CD4-positive, alpha-beta T cell treated with Interleukin-15 for 4 hours (primary cell): ENCODE data around the gene SCLT1.

Experiments
- DNase-seq: peaks from one replicate; pipeline ENCODE4 v3.0.0-alpha.2; 2020; ENCODE audit warnings: low spot score

The SCLT1 gene

DNA sequence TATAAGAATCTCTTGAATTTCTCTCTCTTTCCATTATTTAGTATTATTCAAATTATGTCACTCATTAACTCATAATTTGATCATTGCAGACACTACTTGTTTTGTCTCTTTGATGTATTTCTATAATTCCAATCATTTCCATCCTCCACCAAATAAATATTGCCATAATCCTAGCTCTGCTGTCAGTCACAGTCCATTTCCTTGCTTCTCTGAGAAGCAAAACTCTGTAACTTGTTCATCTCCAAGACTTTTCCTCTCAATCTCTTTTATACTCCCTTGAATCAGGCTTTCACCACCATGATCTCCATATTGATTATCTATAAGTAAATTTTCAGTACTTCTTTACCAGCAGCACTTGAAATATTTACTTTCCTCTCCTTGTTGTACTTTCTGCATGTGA is 135.9 kb downstream of the SCLT1 start:
- no peak for DNase-seq

DNA sequence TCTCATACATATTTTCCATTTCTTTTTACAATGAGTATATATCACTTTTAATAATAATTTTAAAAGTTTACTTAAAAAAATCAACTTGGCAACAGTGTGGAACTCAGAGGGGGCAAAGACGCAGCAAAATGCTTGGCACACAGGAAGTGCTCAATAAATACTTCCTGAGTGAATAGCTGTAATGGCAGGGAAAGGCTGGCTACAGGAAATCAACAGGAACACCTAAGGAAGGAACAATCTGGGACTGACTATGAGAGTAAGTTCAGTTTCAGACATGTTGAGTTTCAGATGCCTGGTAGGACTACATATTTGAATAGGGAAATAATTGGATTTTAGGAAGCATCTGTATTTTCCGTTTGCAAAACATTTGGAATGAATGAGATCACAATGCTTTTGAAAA is 137.6 kb downstream of the SCLT1 start:
- no peak for DNase-seq

DNA sequence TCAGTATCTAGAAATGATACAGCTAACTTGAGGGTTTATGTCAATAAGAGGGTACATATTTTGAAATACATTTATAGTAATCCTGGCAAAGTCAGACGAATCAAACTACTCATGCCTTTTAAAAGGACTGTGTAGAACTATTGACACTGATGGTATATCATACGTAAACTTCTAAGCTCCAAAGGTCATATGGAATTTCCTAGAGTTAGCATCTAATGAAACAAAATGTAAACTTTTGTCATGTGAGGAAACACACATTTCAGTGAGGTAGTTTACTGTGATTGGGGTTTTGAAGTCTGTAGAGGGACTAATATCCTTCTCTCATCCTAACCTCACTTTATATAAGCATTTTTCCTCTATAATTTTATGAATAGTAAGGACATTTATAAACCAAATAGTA is 138.4 kb downstream of the SCLT1 start:
- DNase-seq, result no peak

DNA sequence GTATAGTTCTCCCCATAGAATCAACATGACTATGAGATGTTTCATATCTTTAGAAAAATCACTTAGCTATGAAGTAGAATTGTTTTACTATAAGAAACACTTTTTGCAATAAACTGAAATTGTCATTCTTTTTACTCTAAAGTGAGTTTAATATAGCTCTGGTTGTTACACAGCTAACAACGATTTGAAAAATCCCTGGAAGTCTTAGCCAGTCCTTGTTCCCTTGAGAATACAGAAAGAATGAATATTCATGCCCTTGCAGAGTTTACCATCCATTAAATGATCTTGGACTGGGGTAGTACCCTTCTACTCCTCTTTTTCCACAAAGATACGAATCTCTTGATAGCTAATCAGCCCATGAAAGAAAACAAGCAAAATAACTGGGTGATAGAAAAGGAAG is 142.0 kb downstream of the SCLT1 start:
- no peak for DNase-seq

DNA sequence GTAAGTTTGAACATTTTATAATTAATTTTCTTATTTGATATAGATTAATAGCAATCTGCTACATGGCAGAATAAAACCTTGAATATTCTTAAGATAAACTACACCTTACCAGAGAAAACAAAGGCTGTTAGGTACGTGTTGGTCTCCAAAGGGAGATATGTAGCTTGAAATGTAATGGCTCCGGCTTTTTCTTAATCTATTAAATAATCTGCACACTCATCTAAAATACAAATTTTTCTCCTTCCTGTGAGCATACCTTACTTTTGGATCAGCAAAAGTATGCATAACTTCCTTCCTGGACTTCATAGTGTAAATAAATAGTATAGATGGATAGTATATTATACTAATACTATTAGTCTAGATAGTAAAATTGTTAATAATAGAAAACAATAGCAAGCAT is 142.5 kb downstream of the SCLT1 start:
- no peak for DNase-seq

DNA sequence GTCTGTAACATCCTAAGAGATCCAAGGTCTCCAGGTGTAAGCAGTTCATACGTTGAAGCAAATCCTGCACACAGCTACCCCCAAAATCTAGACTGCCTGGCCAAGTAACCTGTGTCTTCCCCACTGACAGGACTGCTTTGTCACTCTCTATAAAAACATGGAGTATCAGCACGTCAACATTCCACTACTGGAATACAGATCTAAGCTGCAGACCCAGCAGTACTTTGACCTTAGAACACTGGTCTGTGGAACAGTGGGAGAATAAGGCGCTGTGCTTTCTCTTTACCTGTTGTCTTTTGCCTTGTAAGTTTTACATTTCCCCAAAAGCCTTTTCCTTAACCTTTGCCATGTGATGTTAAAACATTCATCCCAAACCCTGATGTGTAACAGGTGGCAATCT is 146.4 kb downstream of the SCLT1 start:
- no peak for DNase-seq

DNA sequence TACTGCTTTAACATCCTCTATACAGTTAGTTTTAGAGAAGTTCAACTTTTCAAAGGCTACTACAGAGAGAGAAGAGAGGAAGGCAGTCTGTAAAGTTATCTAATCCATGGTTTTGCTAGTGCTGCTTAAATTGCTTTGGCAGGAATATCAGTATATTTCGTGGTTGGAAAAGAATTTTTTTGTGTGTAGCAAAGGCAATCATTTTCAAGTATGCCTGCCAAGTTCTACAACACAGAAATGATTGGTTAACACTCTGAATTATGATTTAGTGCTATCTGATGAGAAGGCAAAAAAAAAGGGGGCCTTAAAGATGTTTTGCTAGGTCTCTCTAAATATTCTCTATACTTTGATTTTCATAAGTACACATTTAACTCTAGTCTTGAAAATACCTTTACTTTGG is 150.7 kb downstream of the SCLT1 start:
- DNase-seq, result no peak

DNA sequence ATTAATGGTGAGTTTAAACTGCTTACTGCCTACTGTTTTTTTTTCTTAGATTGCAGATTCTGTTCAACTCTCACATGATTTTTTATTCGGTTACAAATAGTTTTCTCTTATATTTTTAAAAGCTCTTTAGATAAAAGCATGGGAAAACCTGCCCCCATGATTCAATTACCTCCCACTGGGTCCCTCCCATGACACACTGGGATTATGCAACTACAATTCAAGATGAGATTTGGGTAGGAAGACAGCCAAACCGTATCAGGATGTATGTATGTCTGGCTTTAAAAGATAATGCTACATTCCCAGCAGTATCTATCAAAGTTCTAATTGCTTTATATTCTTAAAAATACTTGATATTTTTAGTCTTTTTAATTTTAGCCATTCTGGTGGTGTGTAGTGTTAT is 152.4 kb downstream of the SCLT1 start:
- DNase-seq, result no peak

DNA sequence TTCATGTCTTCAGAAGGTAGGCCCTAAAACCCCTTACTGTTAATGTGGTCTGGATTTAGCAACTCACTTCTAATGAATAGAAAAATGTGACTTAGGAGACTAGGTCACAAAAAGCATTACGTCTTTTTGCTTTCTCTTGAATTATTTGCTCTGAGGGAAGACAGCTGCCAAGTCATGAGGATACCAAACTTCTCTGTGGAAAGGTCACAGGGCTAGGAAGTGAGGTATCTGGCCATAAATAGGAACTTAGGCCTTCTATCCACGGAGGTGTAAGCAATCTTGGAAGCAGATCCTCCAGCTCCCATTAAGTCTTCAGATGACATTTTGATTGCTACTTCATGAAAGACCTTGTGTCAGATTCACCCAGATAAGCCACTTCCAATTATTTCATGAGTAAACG is 163.3 kb downstream of the SCLT1 start:
- no peak for DNase-seq

DNA sequence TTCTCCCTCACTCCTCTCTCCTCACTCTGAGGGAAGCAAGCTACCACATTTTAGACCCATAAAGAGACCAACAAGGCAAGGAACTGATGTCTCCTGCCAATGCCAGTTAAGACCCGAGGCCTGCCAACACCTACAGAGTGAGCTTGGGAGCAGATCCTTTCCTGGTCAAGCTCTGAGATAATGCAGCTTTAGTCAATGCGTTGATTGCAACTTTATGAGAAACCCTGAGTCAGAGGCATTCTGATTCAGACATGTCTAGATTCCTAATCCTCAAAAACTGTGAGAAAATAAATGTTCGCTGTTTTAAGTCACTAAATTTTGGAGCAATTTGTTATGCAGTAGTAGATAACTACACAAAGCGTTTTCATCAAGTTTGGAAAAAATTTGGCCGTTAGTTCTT is 168.4 kb downstream of the SCLT1 start:
- no peak for DNase-seq

DNA sequence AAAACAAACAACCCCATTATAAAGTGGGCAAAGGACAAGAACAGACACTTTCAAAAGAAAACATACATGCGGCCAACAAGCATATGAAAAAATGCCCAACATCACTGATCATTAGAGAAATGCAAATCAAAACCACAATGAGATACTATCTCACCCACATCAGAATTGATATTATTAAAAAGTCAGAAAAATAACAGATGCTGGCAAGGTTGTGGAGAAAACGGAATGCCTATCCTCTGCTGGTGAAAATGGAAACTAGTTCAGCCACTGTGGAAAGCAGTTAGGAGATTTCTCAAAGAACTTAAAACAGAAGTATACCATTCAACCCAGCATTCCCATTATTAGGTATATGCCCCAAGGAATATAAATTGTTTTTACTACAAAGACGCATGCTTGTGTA is 171.4 kb downstream of the SCLT1 start:
- DNase-seq, result no peak

DNA sequence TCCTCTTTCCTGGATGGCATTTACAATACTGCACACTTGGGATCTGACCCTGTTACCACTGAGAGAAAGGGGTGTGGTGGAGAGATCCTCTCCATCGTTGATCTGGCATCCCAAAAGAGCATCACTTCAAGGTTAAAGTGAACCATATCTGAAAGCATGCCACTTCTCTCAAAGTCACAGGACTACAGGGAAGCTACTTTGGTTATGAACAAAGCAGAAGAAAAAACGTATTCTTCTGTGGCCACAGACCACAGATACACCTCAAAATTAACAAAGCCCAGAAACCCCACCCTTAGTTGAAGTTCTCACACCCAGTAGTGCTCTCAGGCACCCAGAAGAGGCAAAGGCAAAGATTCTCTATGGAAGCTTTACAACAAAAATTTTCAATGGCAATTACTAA is 175.6 kb downstream of the SCLT1 start:
- DNase-seq, result peak; percentile 3

DNA sequence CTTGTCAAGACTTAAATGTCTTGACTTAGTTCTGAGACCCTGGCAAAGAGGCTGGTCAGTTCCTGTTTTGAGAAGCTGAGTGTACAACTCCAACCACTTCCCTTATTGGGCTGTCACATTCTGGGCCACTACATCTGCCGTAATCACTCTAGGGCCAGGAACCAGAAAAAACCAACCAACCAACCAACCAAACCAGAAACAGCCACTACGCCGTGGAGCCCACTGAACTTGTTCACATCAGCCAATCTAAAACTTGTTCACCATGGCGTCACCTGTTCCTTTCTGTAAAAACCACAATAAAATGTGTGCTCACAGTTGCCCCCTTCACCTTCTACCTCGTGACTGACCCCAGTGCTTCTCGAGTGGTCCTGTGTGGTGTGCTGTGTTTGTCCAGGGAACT is 176.5 kb downstream of the SCLT1 start:
- peak; percentile 3 for DNase-seq

DNA sequence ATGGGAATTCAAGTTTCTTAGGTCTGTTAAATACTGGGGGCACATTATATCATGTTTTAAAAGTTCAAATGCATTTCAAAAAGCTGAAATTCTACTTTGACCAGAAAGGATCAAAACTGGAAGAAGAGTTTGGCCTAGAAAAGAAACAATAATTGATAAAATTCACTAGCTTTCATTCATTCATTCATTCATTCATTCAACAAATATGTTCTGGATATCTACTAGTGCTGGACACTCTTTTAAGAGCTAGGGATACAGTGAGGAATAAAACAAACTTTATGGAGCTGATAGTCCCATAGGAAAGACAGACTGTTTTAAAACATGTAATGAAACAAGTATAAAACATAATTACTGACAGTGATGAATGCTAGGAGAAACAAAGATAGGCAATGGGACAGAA is 177.8 kb downstream of the SCLT1 start:
- DNase-seq, result no peak

DNA sequence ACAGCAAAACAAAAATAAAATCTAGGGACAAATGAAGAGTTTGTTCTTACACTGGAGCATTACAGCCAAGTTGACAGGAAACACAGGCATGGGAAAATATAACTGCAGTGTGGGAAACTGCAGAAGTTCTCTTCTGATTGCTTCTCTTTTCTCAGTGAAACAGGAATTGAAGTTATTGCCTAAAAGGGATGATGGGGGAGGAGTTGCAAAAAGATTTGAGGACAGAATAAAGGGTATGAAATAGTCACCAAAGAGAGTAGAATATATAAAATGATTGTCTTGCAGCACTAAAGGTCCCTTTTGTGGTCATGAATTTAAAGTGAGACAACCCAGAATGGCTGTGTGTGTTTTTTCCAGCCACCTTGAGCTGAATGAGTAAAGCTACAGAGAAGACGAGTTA is 180.1 kb downstream of the SCLT1 start:
- DNase-seq, result no peak

DNA sequence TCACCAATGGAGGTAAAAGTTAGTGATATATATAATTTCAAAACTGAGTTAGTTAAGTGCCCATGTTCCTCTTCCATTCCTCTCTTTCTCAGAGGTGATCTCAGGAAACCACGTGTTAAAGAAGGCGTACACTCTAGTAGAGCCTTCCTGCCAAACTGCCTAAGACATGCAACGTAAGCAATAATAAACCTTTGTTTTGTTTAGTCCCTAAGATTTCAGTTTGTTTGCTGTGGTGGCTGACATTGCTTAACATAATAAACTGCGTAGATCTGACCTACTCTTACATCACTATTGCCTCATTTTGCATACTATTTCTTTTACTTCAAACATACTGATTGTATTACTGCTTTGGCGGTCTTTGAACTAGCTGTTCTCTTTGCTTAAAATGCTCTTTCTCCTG is 184.6 kb downstream of the SCLT1 start:
- no peak for DNase-seq

DNA sequence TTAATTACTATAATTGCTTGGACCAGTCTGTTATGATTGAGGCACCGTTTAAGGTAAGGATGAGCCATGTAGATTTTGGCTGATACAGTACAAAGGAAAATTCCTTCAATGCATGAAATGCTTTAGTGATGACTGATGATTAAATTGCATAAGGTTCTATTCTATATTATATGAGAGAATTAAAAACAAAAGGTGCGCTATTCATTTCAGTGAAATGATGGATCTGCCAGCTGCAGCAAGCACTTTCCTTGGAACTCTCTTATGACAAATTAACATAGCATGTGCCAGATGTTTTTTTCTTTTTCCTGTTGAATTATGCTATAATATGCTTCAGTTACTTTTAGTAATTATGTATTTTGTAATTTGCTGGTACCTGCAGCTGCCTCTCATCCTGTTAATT is 185.4 kb downstream of the SCLT1 start:
- no peak for DNase-seq

DNA sequence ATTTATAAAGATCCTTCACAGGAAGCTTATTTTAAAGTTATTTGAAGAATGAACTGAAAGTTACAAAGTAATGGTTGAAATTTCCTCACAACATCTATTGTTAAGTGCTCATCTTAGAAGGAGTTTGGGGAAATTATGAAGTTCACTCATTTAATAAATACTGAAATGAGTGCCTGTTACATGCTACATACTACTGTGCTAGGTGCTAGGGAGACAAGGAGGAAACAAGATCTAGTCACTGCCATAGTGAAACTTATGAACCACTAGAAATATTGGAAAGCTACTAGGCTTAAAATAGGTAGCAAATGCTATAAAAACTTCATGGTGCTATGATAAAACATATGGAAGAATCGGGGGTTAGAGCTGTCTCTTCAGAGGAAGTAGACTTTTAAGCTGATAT is 186.8 kb downstream of the SCLT1 start:
- DNase-seq, result no peak

DNA sequence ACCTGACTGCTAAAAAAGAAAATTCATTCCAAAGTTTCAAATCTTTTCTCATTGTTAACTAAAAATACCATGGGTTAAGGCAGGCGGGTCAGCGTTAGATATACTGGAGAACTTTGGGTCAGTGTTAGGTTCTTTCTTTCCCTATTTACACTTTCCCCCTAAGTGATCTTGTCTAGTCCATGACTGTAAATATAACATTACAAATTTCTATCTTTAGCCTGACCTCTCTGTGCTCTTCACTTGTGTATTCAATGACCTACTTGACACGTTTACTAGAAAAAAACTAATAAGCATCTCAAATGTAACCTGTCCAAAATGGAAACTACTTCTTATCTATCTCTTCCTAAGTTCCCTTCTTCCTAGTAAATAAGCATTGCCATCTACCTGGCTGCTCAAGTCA is 188.5 kb downstream of the SCLT1 start:
- DNase-seq, result no peak

DNA sequence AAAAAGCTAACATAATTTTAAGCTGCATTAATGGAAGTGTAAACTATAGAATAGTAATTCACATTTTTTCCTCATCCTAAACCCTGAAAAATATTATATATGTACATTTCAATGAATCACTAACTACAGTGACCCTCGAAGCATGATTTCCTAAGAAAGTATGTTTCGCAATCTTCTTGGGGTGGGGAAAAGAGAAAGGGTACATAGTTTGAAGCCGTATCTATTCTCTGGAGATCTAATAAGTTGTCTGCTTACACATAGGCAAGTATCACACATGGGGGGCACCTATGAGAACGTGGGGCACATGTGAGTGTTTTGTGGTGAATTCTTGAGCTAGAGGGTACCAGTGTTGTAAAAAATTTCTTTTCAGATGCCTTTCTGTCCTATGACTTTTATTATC is 212.7 kb downstream of the SCLT1 start:
- DNase-seq, result no peak

DNA sequence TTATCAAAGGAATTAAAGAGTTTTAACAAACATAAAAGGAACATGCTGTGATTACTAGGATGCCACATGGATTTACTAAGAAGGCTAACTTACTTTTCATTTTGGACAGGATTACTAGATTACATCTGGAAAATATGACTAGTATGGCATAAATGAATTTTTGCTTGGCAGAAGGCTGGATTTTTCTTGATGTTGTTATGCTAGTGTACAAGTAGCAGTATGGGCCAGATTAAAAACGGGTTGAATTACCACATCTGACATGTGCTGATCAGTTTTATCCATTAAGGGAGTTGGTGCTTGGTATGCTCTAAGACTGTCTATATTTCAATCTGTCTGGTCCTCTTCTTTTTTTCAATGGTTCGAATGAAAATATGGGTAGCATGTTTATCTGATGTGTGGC is 213.4 kb downstream of the SCLT1 start:
- no peak for DNase-seq

DNA sequence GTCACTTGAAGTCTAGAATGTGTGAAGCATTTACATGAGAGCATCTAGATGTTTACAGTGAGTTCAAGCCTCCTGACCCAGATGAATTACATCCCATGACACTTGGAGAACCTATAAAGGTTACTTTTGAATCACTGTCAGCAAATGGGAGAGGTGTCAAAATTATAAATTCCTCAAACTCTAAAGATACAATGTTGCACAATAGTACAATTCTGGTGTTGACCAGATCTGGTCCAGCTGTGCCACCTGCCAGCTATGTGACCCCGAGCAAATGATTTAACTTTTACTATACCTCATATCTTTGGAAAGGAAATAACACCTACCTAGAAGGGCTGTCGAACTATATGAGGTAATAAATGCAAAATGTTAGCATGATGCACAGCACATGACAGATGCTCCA is 214.1 kb downstream of the SCLT1 start:
- DNase-seq, result no peak

DNA sequence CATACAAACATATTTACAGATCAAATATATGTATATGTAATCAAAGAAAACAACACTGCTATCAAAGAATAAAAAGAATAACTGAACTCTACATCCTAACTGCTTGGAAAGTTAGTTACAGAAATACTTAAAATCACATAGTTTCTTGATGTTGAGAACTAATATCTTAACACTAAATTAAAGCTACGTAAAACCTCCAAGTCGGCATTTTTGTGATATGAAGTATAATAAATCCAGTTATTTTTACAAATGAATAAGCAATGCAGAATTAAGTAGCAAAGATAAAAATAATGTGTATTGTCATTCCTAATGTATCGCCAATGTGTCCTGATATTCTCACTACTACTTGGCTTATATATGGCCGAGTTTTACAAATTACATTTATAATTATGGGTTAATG is 215.4 kb downstream of the SCLT1 start:
- no peak for DNase-seq

DNA sequence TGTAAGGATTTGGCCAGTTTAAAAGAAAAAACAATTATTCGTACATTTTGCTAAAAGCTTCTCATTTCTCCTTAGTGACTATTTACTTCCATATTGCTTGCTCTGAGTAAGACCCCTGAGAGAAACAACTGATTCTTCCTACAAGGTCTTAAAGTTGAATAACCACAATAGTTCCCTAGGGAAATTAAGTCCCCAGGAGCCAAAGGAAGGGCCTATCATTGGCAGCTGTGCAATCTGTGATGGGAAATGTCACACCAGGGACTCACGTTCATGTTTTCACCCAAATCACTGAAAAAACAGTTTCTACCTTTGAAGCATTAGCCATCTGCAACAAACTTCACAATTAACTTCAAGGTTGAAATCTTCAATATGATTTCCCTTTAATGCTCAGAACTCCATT is 217.1 kb downstream of the SCLT1 start:
- DNase-seq, result no peak

DNA sequence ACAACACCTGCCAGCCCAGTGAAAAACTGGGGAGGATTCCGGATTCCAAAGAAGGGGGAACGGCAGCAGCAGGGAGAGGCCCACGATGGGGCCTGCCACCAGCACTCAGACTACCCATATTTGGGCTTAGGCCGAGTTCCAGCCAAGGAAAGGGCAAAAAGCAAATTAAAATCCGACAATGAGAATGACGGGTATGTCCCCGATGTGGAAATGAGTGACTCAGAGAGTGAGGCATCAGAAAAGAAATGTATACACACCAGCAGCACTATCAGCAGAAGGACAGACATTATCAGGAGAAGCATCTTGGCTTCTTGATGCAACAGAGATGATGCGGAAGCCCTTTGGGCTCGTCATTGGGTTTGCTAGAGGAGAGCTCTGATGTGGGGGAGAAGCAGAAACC is 221.4 kb downstream of the SCLT1 start:
- no peak for DNase-seq
